SK-N-MC (cell line): ENCODE data around the gene MIOX.

Experiments used
- EZH2 ChIP-seq: fragments of 200-600 bp; sonication (generic); IDR thresholded peaks from one replicate; pipeline ENCODE4 v1.6.1; 2017; ENCODE audit warnings: antibody characterized with exemption
- FOXP2 ChIP-seq: optimal IDR thresholded peaks from 2 replicates; pipeline ENCODE3; 2011; ENCODE audit warnings: mild to moderate bottlenecking, moderate library complexity; ENCODE audit not compliant: insufficient read depth; ENCODE audit errors: extremely low read length, control extremely low read depth
- POLR2AphosphoS5 ChIP-seq: IDR thresholded peaks from 2 replicates; pipeline ENCODE4 v1.6.1; 2012; ENCODE audit warnings: mild to moderate bottlenecking, low read depth, low read length, borderline replicate concordance

- TF ChIP-seq POLR2AphosphoS5 (no peak), FOXP2 (no peak), EZH2 (no peak)
These were observed 30.0 kb upstream of the MIOX start for GRCh38 chr22:50456466-50457234.
